Daoy (cell line): Measurements from ENCODE around the gene TEX29. TPM values are rescaled to one million over a fixed set of nuclear protein-coding genes. Genes with fewer than 3 reads are reported as not detected.

Experiments
- DNase-seq: peaks from one replicate; pipeline ENCODE4 v3.0.0-alpha.2; 2015; ENCODE audit warnings: low read depth
- total RNA-seq: library from RNA; depleted of rRNA; stranded (reverse); fragments of >200 nt; shearing (Covaris generic); gene quantifications from 2 replicates; pipeline ENCODE4 v1.2.3, GENCODE V29; 2014

TEX29 gene
- total RNA-seq, 1 experiment from 2014 or later, result not detected

- DNase-seq, result no peak
Measured at GRCh38 chr13:111291908-111292307, 28.5 kb upstream of the TEX29 start.

GRCh38 chr13:111292710-111293485, 27.5 kb upstream of the TEX29 start:
- no peak for DNase-seq

- DNase-seq, result no peak
Measured at GRCh38 chr13:111295886-111296285, 24.6 kb upstream of the TEX29 start.

DNA sequence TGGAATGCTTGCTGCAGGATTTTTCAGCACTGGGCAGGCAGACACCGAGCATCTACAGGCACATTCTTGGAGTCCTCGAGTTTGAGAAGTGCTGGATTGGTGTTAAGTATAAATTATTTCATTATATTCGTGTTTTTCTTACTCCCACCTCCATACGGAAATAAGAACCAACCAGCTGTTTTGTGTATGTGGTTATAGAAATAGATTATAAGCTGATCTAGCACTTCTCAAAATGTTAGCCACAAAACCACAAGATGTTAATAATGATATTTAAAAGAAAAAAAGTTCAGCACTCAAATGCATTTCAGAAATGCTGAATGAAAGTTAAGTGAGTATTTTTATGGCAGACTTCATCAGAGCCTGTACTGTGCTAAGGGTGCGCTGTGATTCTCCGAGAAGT, 24.0 kb upstream of the TEX29 start:
- DNase-seq, result no peak

- no peak for DNase-seq
Measured at GRCh38 chr13:111298214-111298975, 22.0 kb upstream of the TEX29 start.

GRCh38 chr13:111302045-111302726, 18.3 kb upstream of the TEX29 start:
- no peak for DNase-seq

DNA sequence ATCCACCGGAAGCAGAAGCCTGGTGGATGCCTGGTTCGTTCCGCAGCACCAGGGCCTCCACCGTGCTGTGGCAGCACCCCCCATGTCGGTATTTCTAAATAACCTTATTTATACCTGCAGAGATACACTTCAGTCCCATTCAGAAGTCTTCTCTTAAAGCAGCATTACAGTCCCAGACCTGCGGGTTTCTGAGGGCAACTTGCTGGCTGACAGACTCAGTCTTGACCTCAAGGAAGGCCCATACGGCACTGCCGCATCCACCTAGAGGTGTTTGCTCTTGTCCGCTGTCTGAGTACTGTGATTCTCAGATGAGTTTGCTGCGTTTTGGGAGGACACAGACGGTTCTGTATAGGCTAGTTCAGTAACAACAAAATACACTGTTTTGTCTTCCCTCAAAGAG, 16.9 kb upstream of the TEX29 start:
- DNase-seq, result no peak

DNA sequence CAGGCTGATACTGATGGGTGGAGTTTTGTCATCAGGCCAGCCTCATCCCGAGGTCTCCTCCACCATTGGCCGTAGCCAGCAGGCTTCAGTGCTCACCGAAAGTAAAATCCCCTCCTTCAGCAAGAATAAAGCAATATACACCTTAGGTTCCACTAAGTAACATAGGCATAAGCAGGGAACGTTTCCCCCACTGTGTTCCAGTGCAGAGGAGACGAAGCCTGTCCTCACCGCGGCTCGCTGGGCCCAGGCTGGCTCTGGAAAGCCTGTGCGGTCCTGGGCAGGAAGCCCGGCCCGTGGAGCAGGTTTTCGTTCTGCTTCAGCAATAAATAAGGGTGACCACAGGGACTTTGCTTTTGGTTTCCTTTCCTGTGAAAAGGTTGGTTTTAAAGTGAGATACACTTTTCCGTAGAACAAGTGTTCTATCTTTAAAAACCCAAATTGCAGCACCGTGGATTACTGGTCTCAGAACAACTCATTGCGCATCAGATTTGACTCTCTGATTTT, 16.3 kb upstream of the TEX29 start:
- no peak for DNase-seq

DNA sequence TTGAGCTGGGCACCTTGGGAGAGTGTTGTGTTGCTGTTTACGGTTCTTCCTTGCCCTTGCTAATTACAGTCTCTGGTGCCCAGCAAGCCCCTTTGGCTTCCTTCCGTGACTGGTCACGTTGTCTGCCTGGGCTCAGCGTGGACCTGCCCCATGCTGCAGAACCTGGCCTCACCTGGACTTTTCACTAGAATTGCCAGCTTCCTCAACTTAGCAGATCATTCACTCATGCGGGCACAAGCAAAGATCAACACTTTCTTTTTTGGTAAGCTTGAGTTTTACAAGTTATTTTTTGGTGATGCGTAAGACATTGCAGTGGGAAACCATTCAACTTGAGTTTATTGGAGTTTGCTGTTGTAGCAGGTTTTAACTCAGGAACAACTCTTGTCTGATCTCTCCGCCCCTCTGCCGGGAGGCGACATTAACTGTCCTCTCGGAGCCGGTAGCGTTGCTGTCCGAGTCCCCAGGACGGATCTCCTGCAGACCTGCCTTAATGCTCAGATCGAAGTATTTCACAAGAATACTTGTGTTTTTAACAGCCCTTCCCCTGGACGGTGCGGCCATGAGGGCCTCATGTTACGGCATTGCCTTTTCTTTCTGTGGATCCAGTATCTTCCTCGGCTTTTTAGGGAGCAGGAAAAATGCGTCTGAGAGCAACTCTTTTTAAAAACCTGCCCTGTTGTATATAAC, 15.7 kb upstream of the TEX29 start:
- DNase-seq, result no peak

DNA sequence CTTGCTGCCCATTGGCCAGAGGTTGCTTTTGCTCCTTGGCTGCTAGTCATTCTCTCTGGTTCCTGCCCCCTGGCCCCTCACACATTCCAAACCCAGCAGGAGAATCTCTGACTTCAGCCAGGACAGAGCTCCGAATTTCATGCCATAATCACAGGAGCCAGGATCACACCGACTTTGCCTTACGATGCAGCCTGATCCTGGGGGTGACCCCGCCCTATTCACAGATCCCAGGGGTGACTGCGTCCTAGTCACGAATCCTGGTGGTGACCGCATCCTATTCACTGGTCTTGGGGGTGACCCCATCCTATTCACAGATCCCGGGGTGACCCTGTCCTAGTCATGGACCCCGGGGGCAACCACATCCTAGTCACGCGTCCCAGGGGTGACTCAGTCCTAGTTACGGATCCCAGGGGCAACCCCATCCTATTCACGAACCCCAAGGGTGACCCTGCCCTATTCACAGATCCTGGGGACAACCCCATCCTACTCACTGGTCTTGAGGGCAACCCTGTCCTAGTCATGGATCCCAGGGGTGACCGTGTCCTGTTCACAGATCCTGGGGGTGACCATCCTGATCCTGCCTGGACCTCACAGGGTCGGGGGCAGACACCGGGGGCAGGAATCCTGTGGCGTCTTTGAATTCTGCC, 7.4 kb upstream of the TEX29 start:
- DNase-seq, result no peak

- no peak for DNase-seq
Measured at GRCh38 chr13:111313911-111314425, 6.5 kb upstream of the TEX29 start.

DNA sequence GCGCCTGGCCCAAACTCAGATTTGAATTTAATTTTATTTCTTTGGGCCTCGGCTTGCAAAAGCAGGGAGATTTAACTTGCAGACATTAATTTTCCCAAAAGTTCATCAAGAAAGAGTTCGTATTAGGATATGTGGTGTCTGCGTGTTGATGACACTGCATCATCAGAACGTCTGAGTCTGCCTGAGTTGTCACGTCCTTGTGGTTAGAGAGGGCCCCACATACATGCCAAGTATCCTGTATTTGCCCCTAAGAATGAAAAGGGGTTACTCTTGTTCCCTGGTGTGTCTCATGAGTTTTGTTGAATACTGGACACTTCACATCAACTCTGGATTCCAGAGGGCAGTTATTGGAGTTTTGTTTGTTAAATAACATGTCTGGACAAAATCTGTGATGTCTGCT, 5.6 kb upstream of the TEX29 start:
- no peak for DNase-seq

GRCh38 chr13:111315347-111315995, 5.0 kb upstream of the TEX29 start:
- DNase-seq, result no peak

GRCh38 chr13:111316161-111316730, 4.2 kb upstream of the TEX29 start:
- no peak for DNase-seq

DNA sequence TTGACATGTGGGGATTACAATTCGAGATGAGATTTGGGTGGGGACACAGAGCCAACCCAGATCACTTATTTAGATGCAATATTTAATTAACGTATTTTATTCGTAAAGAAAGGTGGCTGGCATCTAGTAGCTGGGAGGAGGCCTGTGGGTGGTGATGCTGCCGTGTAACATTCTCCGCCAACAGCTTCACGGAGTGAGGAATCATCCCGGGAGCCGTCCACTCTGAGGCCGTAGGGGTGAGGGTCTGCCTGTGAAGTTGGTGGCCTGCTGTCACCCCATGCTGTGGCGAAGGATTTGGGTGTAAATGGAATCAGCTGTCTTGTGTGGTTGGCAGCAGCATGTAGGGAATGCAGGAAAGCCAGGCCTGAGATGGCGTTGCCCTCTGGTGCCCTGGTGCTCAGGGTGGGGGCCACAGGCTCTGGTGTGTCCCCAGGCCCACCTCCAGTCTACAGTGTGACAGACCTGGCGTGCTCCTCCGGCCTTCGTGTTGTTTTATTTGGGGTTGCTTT, 3.3 kb upstream of the TEX29 start:
- no peak for DNase-seq

DNA sequence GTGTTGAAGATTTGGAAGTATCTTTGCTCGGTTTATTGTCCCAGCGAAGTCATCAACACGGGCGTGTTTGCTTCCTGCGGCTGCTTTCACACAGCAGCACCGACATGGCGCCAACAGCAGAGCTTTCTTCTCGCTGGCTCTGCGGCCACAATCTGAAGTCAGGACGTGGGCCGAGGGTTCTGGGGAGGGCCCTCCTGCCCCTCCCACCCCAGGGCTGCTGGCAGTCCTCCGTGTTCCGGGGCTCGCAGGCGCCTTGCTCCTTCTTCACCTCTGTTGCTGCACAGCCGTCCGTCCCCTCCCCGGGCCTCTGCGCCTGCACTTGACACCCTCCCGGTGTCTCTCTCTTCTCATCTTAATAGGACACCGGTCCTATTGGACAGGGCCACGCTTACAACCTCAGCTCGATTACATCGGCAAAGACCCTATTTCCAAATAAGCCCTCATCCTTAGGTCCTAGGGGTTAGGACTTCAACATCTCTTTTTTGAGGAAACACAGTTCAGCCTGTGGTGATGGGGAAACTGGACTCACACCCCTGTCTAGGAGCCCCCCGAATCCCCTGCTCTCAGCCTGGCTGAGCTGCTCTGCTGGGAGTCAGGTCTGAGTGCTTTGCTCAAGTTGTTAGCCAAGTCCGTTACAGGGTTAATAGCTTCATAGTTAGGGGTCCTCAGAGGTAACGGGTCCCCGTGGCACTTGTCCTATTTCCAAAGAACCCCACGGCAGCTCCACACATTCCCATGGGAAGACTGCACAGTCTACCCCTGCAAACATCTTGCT, 2.7 kb upstream of the TEX29 start:
- no peak for DNase-seq

DNA sequence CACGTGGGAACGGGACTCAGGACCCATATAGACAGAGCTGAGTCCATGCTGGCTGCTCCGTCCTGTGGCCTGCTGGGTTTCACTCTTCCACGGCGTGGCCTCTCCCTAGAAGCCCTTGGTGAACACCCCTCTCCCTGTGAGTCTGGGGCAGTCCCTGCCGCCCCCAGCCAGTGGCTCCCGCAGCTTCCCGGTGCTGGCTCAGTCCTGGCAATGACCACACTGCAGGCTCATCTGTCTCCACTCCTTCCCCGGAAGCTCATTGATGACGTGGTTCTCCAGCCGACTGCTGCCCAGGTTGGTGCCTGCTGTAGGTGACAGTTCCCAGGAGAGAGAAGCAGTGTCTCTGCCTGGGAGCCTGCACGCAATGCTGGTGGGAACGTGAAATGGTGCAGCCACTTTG, 2.1 kb upstream of the TEX29 start:
- DNase-seq, result no peak

DNA sequence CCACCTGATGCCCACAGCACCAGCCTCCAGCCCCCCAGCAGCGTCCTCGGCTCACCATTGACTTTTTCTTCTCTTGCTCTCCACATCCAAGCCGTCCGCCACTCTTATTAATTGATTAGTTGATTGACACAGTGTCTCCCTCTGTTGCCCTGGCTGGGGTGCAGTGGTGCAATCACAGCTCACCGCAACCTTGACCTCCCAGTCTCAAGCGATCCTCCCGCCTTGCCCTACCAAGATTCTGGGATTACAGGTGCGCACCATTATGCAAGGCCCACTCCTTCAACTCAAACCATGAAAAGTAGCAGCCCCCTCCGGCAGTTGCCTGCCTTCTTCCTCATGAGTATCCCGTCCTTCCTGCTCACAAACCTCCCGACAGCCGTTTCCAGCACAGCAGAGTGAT, 921 bp upstream of the TEX29 start:
- no peak for DNase-seq
